Right lobe of liver (tissue), 6 donors: ENCODE results near the gene SPOCK2. TPM values are rescaled to one million over a fixed set of nuclear protein-coding genes. Genes with fewer than 3 reads are reported as not detected.

Experiments
- ATAC-seq, 4 donors: fragments of 200-7000 bp; cut with Tn5 transposase; one replicate each; pipeline ENCODE4 v1.9.1; 2020; ENCODE audit warnings: mild to moderate bottlenecking in 4 of 4, moderate library complexity in 4 of 4
- DNase-seq, 3 donors: peaks; one replicate each; pipeline ENCODE4 v3.0.0-alpha.2; 2020
- H3K27ac ChIP-seq, 3 donors: fragments of 200-600 bp; one replicate each; pipeline ENCODE4 v1.8.0; 2022
- H3K27me3 ChIP-seq, 2 donors: fragments of 200-600 bp; one replicate each; pipeline ENCODE4 v1.8.0; 2022
- H3K36me3 ChIP-seq, 4 donors: fragments of 200-600 bp; sonication (generic) in 1 of 4; one replicate each; pipeline versions ENCODE4 v1.5.1 to v1.8.0; 2017 to 2022; ENCODE audit warnings: control low read depth in 1 of 4
- H3K4me1 ChIP-seq, 4 donors: fragments of 200-600 bp; sonication (generic) in 1 of 4; one replicate each; pipeline versions ENCODE4 v1.5.1 to v1.8.0; 2017 to 2022; ENCODE audit warnings: control low read depth in 1 of 4
- H3K4me3 ChIP-seq, 3 donors: fragments of 200-600 bp; one replicate each; pipeline ENCODE4 v1.8.0; 2022
- H3K9me3 ChIP-seq, 4 donors: fragments of 200-600 bp; sonication (generic) in 1 of 4; one replicate each; pipeline versions ENCODE4 v1.5.1 to v1.8.0; 2017 to 2022; ENCODE audit warnings: control low read depth in 1 of 4
- POLR2A ChIP-seq: fragments of 450-650 bp; IDR thresholded peaks from one replicate; pipeline ENCODE4 v1.6.1; 2017; ENCODE audit warnings: antibody characterized with exemption, mild to moderate bottlenecking
- WGBS: methylation state at CpG from one replicate; pipeline ENCODE4 v1.1.6; 2018; ENCODE audit warnings: low coverage, low lambda C conversion rate; ENCODE audit not compliant: insufficient coverage; ENCODE audit errors: missing lambda C conversion rate; 5-methylcytosine and 5-hydroxymethylcytosine counted together
- intact Hi-C, 2 donors: fragments of 100-400 bp; cut with DNase I; formaldehyde crosslinking; loops; one replicate each; pipeline versions ENCODE4 v1.11.2 to v1.14.1; 2022
- total RNA-seq, 6 experiments: library from RNA; depleted of rRNA in 2 of 6; stranded (reverse); fragments of >200 nt in 2 of 6; fragmentation: NEBNext Ultra II Directional in 3 of 6; extraction: Animal tissue kit (Norgen Biotek cat#: 25700) in 3 of 6; gene quantifications; one replicate each; pipeline versions ENCODE4 v1.1.0 to v1.2.4, GENCODE V29; 2016 to 2023
- TF ChIP-seq, protein P1 (sequence below), 4 donors: fragments of 200-600 bp in 3 of 4; fragments of 450-650 bp in 1 of 4; IDR thresholded peaks; one replicate each; pipeline versions ENCODE4 v1.5.1 to v1.8.0; 2016 to 2022; ENCODE audit warnings: antibody characterized with exemption in 4 of 4, mild to moderate bottlenecking in 2 of 4
- donor health status: DM: no; HTN: yes; CAD: no.
- donor health status: DM: no; HTN: no; CAD: no.
- donor health status: DM: no; HTN: no; CAD: no.
- donor health status: DM: no; HTN: yes; CAD: no.
- donor health status: DM: no; HTN: yes; CAD: no.

Gene SPOCK2
- total RNA-seq, 6 experiments from 2014 or later: 0.72 to 3.0 (median 1.2) TPM

DNA sequence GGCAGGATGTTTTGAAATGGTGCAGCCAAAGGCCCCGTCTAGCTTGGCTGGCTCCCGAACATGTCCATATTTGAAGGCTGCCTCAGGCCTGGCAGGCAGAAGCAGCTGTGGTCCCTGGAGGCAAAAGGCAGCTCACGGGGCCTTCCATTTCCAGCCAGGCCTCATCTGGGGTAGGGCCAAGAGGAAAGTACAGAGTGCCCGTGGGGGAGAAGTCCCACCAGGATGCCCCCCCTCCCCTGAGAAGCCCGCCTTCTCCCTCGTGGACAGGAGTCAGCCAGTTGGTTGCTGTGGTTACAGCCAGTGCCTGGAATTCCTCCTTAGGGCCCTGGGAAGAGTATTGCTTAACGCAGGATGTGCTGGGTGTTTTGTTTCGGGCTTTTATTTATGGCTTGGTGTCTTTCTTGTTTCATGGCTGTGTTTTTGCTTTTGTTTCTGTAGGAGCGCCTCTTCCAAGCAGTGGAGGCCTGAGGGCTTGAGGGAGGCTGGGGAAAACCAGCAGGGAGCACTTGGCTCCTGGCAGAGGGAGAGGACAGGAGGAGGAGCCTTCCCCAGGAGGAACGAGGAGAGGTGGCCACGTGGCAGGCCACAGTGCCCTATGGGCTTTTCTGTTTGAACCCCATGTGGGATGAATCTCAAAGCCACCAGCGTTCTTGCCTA lies 78.8 kb downstream of the SPOCK2 start:
- Histone ChIP-seq H3K4me1 (no peaks in the 10 kb centered on the region), H3K27me3 (no peaks in the 10 kb centered on the region), H3K27ac (peak overlapping the region in 2 of 3 donors; percentile 47 to 56), H3K4me3 (no peak overlapping the region), H3K9me3 (no peaks in the 10 kb centered on the region), H3K36me3 (no peaks in the 10 kb centered on the region)
- TF ChIP-seq POLR2A: no peak
- TF ChIP-seq, protein P1, sequence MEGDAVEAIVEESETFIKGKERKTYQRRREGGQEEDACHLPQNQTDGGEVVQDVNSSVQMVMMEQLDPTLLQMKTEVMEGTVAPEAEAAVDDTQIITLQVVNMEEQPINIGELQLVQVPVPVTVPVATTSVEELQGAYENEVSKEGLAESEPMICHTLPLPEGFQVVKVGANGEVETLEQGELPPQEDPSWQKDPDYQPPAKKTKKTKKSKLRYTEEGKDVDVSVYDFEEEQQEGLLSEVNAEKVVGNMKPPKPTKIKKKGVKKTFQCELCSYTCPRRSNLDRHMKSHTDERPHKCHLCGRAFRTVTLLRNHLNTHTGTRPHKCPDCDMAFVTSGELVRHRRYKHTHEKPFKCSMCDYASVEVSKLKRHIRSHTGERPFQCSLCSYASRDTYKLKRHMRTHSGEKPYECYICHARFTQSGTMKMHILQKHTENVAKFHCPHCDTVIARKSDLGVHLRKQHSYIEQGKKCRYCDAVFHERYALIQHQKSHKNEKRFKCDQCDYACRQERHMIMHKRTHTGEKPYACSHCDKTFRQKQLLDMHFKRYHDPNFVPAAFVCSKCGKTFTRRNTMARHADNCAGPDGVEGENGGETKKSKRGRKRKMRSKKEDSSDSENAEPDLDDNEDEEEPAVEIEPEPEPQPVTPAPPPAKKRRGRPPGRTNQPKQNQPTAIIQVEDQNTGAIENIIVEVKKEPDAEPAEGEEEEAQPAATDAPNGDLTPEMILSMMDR (IDR thresholded peaks at IDR 0.05): no peak
- intact Hi-C loops: no loop called here
- 71% methylated on average over 7 of the region's 12 CpGs for WGBS
- ATAC-seq: peak; percentile 62 to 84 (median 73)
- DNase-seq: peak in 2 of 3 donors; percentile 34 to 55

DNA sequence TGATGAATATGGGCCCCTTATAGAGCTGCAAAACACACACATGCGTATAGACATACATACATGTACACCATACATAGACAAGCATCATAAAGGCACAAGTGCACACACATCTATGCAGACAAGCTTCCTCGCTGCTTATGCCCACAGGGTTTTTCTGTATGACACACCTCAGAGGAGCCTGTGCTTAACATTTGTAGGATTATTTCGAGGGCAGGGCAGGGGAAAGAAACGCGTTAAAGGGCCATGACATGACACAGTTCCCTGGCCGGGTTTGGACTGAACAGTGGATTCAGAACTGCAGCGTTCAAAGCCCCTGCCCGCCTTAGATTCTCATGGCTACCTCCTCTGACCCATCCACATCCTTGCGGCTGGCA lies 79.3 kb downstream of the SPOCK2 start:
- Histone ChIP-seq H3K4me1 (no peaks in the 10 kb centered on the region), H3K9me3 (no peaks in the 10 kb centered on the region), H3K36me3 (no peaks in the 10 kb centered on the region), H3K27ac (peak overlapping the region in 1 of 3 donors; percentile 47), H3K4me3 (no peak overlapping the region), H3K27me3 (no peaks in the 10 kb centered on the region)
- intact Hi-C loops: no loop called here
- DNase-seq: no peak
- 72% methylated on average over 9 of the region's 9 CpGs for WGBS
- TF ChIP-seq POLR2A: no peak
- TF ChIP-seq, protein P1 (IDR thresholded peaks at IDR 0.05): no peak
- ATAC-seq: no peak

Other genes starting within 250 kb of the SPOCK2 start
- gene PSAP, start 237.3 kb downstream of the SPOCK2 start, total RNA-seq: 100 to 1,000 TPM; 520 to 743 (median 570) TPM
- gene CHST3, start 124.2 kb downstream of the SPOCK2 start, total RNA-seq: 1 to 10 TPM in 5 of 6 experiments, under 1 TPM in 1; 0.81 to 2.5 (median 1.8) TPM
- 10 to 100 TPM; 38.6 to 79.2 (median 51.3) TPM for gene ANAPC16, start 127.5 kb upstream of the SPOCK2 start, total RNA-seq
- 10 to 100 TPM; 12.0 to 26.5 (median 14.5) TPM for gene ASCC1, start 127.7 kb upstream of the SPOCK2 start, total RNA-seq
- 100 to 1,000 TPM in 4 of 6 experiments, 10 to 100 TPM in 2; 51.7 to 180 (median 143) TPM for gene DDIT4, start 185.4 kb upstream of the SPOCK2 start, total RNA-seq